OCI-LY3 (cell line): Measurements from ENCODE around the gene RAP2A.

Experiments
- EZH2phosphoT487 ChIP-seq: fragments of 200-600 bp; shearing (Covaris generic); IDR thresholded peaks from 2 replicates; pipeline ENCODE4 v1.6.1; 2018; ENCODE audit warnings: antibody characterized with exemption, mixed run types, low read depth
- TF ChIP-seq, protein P1 (sequence below): fragments of 200-600, 300-600 bp; sonication (generic); IDR thresholded peaks from 2 replicates; pipeline ENCODE4 v1.5.1; 2014; ENCODE audit warnings: antibody characterized with exemption, low read length, low read depth

DNA sequence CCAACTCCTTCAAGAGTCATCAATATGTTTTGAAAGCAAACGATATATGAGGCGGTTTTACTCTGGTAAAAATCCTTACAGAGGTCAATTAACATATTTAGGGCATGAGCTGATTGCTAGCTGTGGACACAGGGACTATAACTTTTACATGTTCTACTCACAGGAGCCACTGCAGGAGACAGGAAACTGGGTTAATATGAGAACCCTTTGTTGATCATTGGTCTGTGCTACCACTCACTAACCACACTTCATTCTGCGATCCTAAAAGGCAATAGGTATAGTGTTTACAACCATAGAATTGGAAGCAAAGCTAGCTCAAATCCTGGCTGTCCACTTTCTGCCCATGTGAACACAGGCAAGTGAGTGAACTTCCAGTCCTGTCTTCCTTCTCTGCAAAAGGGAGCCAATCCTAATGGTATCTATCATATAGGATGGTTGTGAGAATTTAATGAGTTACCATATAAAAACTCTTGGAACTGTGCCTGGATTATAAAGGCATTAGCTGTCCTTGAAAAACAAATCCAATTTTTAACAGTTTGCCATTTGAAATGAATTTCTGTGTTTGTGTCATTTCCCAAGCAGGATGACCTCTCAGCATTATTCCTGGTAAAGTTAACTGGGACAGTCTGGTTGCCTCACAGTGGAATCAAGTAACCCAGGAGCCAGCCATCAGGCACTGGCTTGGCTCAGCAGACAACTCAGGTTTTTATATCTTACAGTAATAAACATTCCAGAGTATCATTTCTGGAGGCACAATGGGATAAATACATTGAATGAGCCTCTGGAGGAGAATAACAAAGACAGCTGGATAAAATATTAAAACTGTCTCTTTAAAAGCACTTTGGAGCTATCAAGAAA, 29.8 kb upstream of the RAP2A start:
- TF ChIP-seq, protein P1, sequence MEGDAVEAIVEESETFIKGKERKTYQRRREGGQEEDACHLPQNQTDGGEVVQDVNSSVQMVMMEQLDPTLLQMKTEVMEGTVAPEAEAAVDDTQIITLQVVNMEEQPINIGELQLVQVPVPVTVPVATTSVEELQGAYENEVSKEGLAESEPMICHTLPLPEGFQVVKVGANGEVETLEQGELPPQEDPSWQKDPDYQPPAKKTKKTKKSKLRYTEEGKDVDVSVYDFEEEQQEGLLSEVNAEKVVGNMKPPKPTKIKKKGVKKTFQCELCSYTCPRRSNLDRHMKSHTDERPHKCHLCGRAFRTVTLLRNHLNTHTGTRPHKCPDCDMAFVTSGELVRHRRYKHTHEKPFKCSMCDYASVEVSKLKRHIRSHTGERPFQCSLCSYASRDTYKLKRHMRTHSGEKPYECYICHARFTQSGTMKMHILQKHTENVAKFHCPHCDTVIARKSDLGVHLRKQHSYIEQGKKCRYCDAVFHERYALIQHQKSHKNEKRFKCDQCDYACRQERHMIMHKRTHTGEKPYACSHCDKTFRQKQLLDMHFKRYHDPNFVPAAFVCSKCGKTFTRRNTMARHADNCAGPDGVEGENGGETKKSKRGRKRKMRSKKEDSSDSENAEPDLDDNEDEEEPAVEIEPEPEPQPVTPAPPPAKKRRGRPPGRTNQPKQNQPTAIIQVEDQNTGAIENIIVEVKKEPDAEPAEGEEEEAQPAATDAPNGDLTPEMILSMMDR: no peak
- TF ChIP-seq EZH2phosphoT487: no peak
